Ovary (tissue), 9 donors: ENCODE measurements around the gene HINT1. TPM values are rescaled to one million over a fixed set of nuclear protein-coding genes. Genes with fewer than 3 reads are reported as not detected.
"Not testable (repeated sequence)": the region's sequence is repeated elsewhere in the genome, so short reads cannot be mapped to it uniquely, and the experiment has no call there.

Experiments
- DNase-seq, 5 donors: peaks; one replicate each; pipeline ENCODE4 v3.0.0-alpha.2; 2019 to 2020
- H3K27ac ChIP-seq, 2 donors: fragments of 200-600 bp; one replicate each; pipeline versions ENCODE4 v1.5.1 to v1.8.0; 2019 to 2022
- H3K27me3 ChIP-seq: fragments of 200-600 bp; one replicate; pipeline ENCODE4 v1.8.0; 2022
- H3K36me3 ChIP-seq: fragments of 200-600 bp; sonication (generic); one replicate; pipeline ENCODE4 v1.5.1; 2019
- H3K4me1 ChIP-seq: one replicate; pipeline ENCODE4 v1.8.1; 2013; ENCODE audit warnings: mild to moderate bottlenecking, moderate library complexity; ENCODE audit not compliant: insufficient read depth
- H3K4me3 ChIP-seq: fragments of 200-600 bp; sonication (generic); one replicate; pipeline ENCODE4 v1.5.1; 2017
- H3K9me3 ChIP-seq, 2 donors: fragments of 200-600 bp in 1 of 2; sonication (generic) in 1 of 2; one replicate each; pipeline versions ENCODE4 v1.5.1 to v1.8.1; 2013 to 2019; ENCODE audit warnings: mild to moderate bottlenecking in 1 of 2, moderate library complexity in 1 of 2
- EP300 ChIP-seq: sonication (generic); formaldehyde crosslinking; IDR thresholded peaks from one replicate; pipeline ENCODE4 v1.6.1; 2017; ENCODE audit warnings: antibody characterized with exemption
- POLR2A ChIP-seq: fragments of 450-650 bp; IDR thresholded peaks from one replicate; pipeline ENCODE4 v1.6.1; 2017; ENCODE audit warnings: antibody characterized with exemption, mild to moderate bottlenecking, moderate library complexity
- WGBS, 3 donors: extraction: QIAGEN DNeasy Blood & Tissue Kit in 1 of 3; methylation state at CpG; one replicate each; pipeline versions ENCODE4 v1.1.5 to v1.1.7; 2013 to 2017; 5-methylcytosine and 5-hydroxymethylcytosine counted together
- intact Hi-C, 4 donors: fragments of 100-400 bp; cut with DNase I; formaldehyde crosslinking; loops; one replicate each; pipeline versions ENCODE4 v1.11.0 to v1.15.1; 2022 to 2023
- polyA plus RNA-seq, 2 donors: library from polyadenylated mRNA; stranded (reverse); fragments of 200-250 nt in 1 of 2; fragments of 350-450 nt in 1 of 2; fragmentation: Illumina TruSeq in 1 of 2; extraction: RNeasy Lipid Tissue Mini Kit (QIAGEN cat#74804) in 1 of 2; gene quantifications; one replicate each; pipeline ENCODE4 v1.2.3, GENCODE V29; 2013 to 2014
- total RNA-seq, 7 donors: library from RNA; depleted of rRNA in 2 of 7; stranded (reverse); fragments of >200 nt in 2 of 7; fragmentation: NEBNext Ultra II Directional in 3 of 7; extraction: Animal tissue kit (Norgen Biotek cat#: 25700) in 3 of 7; gene quantifications; one replicate each; pipeline versions ENCODE4 v1.1.0 to v1.2.4, GENCODE V29; 2016 to 2023
- TF ChIP-seq, protein P1 (sequence below), 3 donors: fragments of 450-650 bp in 2 of 3; fragments of 200-600 bp in 1 of 3; IDR thresholded peaks; one replicate each; pipeline versions ENCODE4 v1.5.1 to v1.8.0; 2016 to 2022; ENCODE audit warnings: antibody characterized with exemption in 3 of 3, mild to moderate bottlenecking in 1 of 3
- donor health status: DM: no; HTN: no; CAD: no; lungs with moderate emphysema.
- donor health status: DM: no; HTN: no; CAD: no.
- donor health status: Bipolar disorder and iron deficiency.
- donor health status: DM: yes; HTN: yes; CAD: no.
- donor health status: DM: no; HTN: no; CAD: no.
- donor health status: DM: yes; HTN: yes; CAD: no.

HINT1 gene
- total and polyA plus RNA-seq, 9 donors, result 103 to 240 (median 148) TPM

DNA sequence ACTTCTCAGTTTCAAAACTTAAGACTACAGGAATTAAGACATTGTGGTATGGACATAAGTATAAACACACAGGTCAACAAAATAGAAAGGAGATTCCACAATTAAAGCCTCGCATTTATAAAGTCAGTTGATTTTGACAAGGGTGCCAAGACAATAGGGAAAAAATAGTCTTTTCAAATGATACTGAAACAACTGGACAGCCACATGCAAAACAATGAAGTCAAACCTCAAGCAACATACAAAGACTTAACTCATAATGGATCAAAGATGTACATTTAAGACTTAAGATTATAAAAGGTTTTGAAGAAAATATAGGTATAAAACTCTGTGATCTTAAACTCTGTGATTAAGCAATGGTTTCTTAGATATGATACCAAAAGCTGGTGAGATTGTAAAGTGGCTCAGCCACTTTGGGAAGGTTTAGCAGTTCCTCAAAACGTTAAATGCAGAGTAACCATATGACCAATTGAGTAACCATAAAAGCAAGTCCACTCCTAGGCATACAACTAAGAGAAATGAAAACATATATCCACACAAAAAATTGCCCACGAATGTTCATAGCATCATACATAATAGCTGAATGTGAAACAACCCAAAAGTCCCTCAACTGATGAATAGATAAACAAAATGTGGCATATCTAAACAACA, 22.0 kb downstream of the HINT1 start:
- H3K4me1 ChIP-seq, result no peaks in the 10 kb centered on the region
- no peaks in the 10 kb centered on the region for H3K9me3 ChIP-seq
- no peaks in the 10 kb centered on the region for H3K36me3 ChIP-seq
- DNase-seq, result no peak
- H3K27me3 ChIP-seq, result no peaks in the 10 kb centered on the region
- intact Hi-C loops, result no loop called here
- no peak overlapping the region for H3K27ac ChIP-seq
- H3K4me3 ChIP-seq, result no peak overlapping the region
- TF ChIP-seq, protein P1, sequence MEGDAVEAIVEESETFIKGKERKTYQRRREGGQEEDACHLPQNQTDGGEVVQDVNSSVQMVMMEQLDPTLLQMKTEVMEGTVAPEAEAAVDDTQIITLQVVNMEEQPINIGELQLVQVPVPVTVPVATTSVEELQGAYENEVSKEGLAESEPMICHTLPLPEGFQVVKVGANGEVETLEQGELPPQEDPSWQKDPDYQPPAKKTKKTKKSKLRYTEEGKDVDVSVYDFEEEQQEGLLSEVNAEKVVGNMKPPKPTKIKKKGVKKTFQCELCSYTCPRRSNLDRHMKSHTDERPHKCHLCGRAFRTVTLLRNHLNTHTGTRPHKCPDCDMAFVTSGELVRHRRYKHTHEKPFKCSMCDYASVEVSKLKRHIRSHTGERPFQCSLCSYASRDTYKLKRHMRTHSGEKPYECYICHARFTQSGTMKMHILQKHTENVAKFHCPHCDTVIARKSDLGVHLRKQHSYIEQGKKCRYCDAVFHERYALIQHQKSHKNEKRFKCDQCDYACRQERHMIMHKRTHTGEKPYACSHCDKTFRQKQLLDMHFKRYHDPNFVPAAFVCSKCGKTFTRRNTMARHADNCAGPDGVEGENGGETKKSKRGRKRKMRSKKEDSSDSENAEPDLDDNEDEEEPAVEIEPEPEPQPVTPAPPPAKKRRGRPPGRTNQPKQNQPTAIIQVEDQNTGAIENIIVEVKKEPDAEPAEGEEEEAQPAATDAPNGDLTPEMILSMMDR (IDR thresholded peaks at IDR 0.05), result no peak
- no peak for TF ChIP-seq POLR2A
- no peak for TF ChIP-seq EP300
- 48 to 65% (median 59%) methylated on average over 3 of the region's 3 CpGs for WGBS, 3 donors

DNA sequence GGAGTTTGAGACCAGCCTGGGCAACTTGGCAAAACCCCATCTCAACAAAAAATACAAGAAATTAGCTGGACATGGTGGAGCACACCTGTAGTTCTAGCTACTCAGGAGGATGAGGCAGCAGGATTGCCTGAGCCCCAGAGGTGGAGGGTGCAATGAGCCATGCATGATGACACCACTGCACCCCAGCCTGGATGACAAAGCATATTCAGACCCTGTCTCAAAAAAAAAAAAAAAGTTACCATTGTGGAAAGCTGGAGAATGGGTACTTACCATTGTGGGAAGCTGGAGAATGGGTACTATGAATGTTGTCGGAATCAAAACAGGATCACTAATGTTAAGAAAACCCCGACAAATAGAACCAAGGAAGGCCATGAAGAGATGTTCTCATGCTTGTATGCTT, 25.7 kb downstream of the HINT1 start:
- no peaks in the 10 kb centered on the region for H3K27me3 ChIP-seq
- H3K4me1 ChIP-seq, result no peaks in the 10 kb centered on the region
- no peak for DNase-seq
- no peaks in the 10 kb centered on the region for H3K36me3 ChIP-seq
- no peak overlapping the region for H3K27ac ChIP-seq
- H3K9me3 ChIP-seq, result no peaks in the 10 kb centered on the region
- no peak overlapping the region for H3K4me3 ChIP-seq
- intact Hi-C loops, result no loop called here
- WGBS, 3 donors, result 90 to 96% (median 95%) methylated on average over 2 of the region's 2 CpGs
- TF ChIP-seq, protein P1 (IDR thresholded peaks at IDR 0.05), result no peak
- no peak for TF ChIP-seq POLR2A
- TF ChIP-seq EP300, result no peak

DNA sequence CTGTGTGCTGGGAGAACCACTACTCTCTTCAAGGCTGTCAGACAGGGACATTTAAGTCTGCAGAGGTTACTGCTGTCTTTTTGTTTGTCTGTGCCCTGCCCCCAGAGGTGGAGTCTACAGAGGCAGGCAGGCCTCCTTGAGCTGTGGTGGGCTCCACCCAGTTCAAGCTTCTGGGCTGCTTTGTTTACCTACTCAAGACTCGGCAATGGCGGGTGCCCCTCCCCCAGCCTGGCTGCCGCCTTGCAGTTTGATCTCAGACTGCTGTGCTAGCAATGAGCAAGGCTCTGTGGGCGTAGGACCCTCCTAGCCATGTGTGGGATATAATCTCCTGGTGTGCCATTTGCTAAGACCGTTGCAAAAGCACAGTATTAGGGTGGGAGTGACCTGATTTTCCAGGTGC, 26.6 kb downstream of the HINT1 start:
- H3K27ac ChIP-seq, H3K36me3 ChIP-seq, intact Hi-C loops, H3K4me1 ChIP-seq, H3K4me3 ChIP-seq, H3K9me3 ChIP-seq, H3K27me3 ChIP-seq, DNase-seq: not testable (repeated sequence)
- WGBS, 3 donors, result 78 to 82% (median 81%) methylated on average over 5 of the region's 5 CpGs

DNA sequence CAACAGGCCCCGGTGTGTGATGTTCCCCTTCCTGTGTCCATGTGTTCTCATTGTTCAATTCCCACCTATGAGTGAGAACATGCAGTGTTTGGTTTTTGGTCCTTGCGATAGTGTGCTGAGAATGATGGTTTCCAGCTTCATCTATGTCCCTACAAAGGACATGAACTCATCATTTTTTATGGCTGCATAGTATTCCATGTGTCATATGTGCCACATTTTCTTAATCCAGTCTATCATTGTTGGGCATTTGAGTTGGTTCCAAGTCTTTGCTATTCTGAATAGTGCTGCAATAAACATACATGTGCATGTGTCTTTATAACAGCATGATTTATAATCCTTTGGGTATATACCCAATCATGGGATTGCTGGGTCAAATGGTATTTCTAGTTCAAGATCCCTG, 32.0 kb downstream of the HINT1 start:
- 92 to 96% (median 93%) methylated on average over 2 of the region's 2 CpGs for WGBS, 3 donors
- intact Hi-C loops, result not testable (repeated sequence)

DNA sequence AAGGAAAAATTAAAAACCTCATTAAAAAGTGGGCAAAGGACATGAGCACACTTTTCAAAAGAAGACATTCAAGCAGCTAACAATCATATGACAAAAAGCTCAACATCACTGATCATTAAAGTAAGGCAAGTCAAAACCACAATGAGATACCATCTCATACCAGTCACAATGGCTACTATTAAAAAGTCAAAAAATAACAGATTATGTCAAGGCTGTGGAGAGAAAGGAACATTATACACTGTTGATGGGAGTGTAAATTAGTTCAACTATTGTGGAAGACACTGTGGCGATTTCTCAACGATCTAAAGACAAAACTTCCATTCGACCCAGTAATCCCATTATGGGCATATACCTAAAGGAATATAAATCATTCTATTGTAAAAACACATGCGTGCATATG, 35.8 kb downstream of the HINT1 start:
- TF ChIP-seq, protein P1 (IDR thresholded peaks at IDR 0.05), result no peak
- TF ChIP-seq POLR2A, result no peak
- TF ChIP-seq EP300, result no peak
- 82 to 89% (median 85%) methylated on average over 4 of the region's 4 CpGs for WGBS, 3 donors

More for the DNA sequence above, 32.0 kb downstream of the HINT1 start:
- H3K9me3 ChIP-seq, H3K27ac ChIP-seq, DNase-seq, H3K4me1 ChIP-seq, H3K4me3 ChIP-seq, H3K27me3 ChIP-seq, H3K36me3 ChIP-seq: not testable (repeated sequence)

DNA sequence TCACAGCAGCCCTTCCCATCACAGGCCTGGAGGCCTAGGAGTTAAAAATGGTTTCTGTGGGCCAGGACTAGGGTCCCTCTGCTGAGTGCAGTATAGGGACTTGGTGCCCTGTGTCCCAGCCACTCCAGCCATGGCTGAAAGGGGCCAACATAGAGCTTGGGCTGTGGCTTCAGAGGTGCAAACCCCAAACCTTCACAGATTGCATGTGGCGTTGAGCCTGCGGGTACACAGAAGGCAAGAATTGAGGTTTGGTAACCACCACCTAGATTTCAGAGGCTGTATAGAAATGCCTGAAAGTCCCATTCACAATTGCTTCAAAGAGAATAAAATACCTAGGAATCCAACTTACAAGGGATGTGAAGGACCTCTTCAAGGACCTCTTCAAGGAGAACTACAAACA, 37.8 kb downstream of the HINT1 start:
- intact Hi-C loops, H3K36me3 ChIP-seq, H3K27ac ChIP-seq, H3K4me3 ChIP-seq, H3K4me1 ChIP-seq, DNase-seq, H3K9me3 ChIP-seq, H3K27me3 ChIP-seq: not testable (repeated sequence)
- 90 to 98% (median 93%) methylated on average over 2 of the region's 2 CpGs for WGBS, 3 donors

More for the DNA sequence above, 35.8 kb downstream of the HINT1 start:
- Histone ChIP-seq H3K36me3 (no peaks in the 10 kb centered on the region), H3K4me1 (no peaks in the 10 kb centered on the region), H3K27me3 (no peaks in the 10 kb centered on the region), H3K27ac (no peak overlapping the region), H3K4me3 (no peak overlapping the region), H3K9me3 (no peaks in the 10 kb centered on the region)
- intact Hi-C loops, result no loop called here
- no peak for DNase-seq
